ENCODE results near the gene HHAT. TPM values are rescaled to one million over a fixed set of nuclear protein-coding genes. Genes with fewer than 3 reads are reported as not detected.
A peak's percentile ranks its signal among the peaks of the same experiment; 100 is the strongest.

HHAT gene
- total and polyA plus RNA-seq, 4 experiments from 2014 or later, result 4.3 to 6.8 (median 5.8) TPM

- H3K36me3 ChIP-seq (ENCODE audit: insufficient read depth, low read length), result no peaks in the 10 kb centered on the region
- intact Hi-C loops (cut with micrococcal nuclease), result loop anchor here (2.0 to 5.0 kb wide), 2 partner anchors 33 to 929 kb away; partner anchors contain the start of gene RCOR3
- POLR2A ChIA-PET (ENCODE audit: partially characterized antibody), result interaction anchor here (0.7 to 3.1 kb wide), 3 partner anchors 11 to 46 kb away, joined by 4 to 33 read pairs (median 5); no protein-coding TSS in a partner anchor
- no peaks in the 10 kb centered on the region for H3K9me3 ChIP-seq (ENCODE audit: control insufficient read depth in 1 of 2, low read length in 2 of 2)
- Mint-ChIP-seq H3K27ac (peak overlapping the region; percentile 83 to 93 (median 90)), H3K4me1 (peaks cover 30 to 49% (median 40%) of the 10 kb centered on the region in 4 donors), H3K36me3 (peaks cover 4 to 5% of the 10 kb centered on the region in 2 donors), H3K4me3 (peak overlapping the region; percentile 90 to 99 (median 97)), H3K9me3 (peaks cover 0 to 9% (median 6%) of the 10 kb centered on the region in 8 donors), H3K27me3 (peaks cover 0 to 4% of the 10 kb centered on the region in 2 donors)
- peak overlapping the region; percentile 73 for H3K27ac ChIP-seq (ENCODE audit: low read depth, low read length)
- no peaks in the 10 kb centered on the region for H3K27me3 ChIP-seq (ENCODE audit: insufficient read depth, low read length)
- CTCF ChIA-PET (ENCODE audit: partially characterized antibody), result interaction anchor here (1.0 kb wide), 1 partner anchor 33 kb away, joined by 3 read pairs; no protein-coding TSS in a partner anchor
- no peak for DNase-seq
- peaks cover 46% of the 10 kb centered on the region for H3K4me1 ChIP-seq (ENCODE audit: insufficient read depth, low read length)
- H3K4me3 ChIP-seq (ENCODE audit: low read length in 2 of 2), result peak overlapping the region; percentile 50 to 75
Observed at GRCh38 chr1:210328032-210328745, 513 bp upstream of the HHAT start.

GRCh38 chr1:210330279-210330866, 1.7 kb downstream of the HHAT start:
- Mint-ChIP-seq H3K4me3 (peak overlapping the region; percentile 1 to 99 (median 96)), H3K36me3 (peaks cover 1 to 5% of the 10 kb centered on the region in 2 donors), H3K4me1 (peaks cover 30 to 52% (median 42%) of the 10 kb centered on the region in 4 donors), H3K9me3 (peaks cover 0 to 4% (median 2%) of the 10 kb centered on the region in 8 donors), H3K27me3 (peaks cover 0 to under 1% of the 10 kb centered on the region in 2 donors), H3K27ac (peak overlapping the region; percentile 67 to 98 (median 82))
- Histone ChIP-seq H3K9me3 (ENCODE audit: control insufficient read depth in 1 of 2, low read length in 2 of 2) (no peaks in the 10 kb centered on the region), H3K27me3 (ENCODE audit: insufficient read depth, low read length) (no peaks in the 10 kb centered on the region), H3K27ac (ENCODE audit: low read depth, low read length) (no peak overlapping the region), H3K4me1 (ENCODE audit: insufficient read depth, low read length) (peaks cover 53% of the 10 kb centered on the region), H3K36me3 (ENCODE audit: insufficient read depth, low read length) (no peaks in the 10 kb centered on the region), H3K4me3 (ENCODE audit: low read length in 2 of 2) (no peak overlapping the region)
- POLR2A ChIA-PET (ENCODE audit: partially characterized antibody), result interaction anchor here (0.9 to 3.1 kb wide), 3 partner anchors 10 to 44 kb away, joined by 3 to 33 read pairs (median 5); no protein-coding TSS in a partner anchor
- CTCF ChIA-PET (ENCODE audit: partially characterized antibody), result interaction anchor here (0.8 to 1.9 kb wide), 6 partner anchors 10 to 70 kb away, joined by 3 to 8 read pairs (median 3); no protein-coding TSS in a partner anchor
- intact Hi-C loops (cut with micrococcal nuclease), result loop anchor here (5.0 kb wide), 1 partner anchor 117 kb away; no protein-coding TSS in a partner anchor
- DNase-seq, result no peak

- CTCF ChIA-PET (ENCODE audit: partially characterized antibody), result interaction anchor here (0.9 to 2.5 kb wide), 6 partner anchors 21 to 505 kb away, joined by 3 to 17 read pairs (median 5); partner anchors contain the start of gene UTP25
- H3K27me3 Mint-ChIP-seq, result no peaks in the 10 kb centered on the region
- no peak overlapping the region for H3K4me3 ChIP-seq (ENCODE audit: low read length in 2 of 2)
- H3K9me3 ChIP-seq (ENCODE audit: control insufficient read depth in 1 of 2, low read length in 2 of 2), result no peaks in the 10 kb centered on the region
- H3K4me1 Mint-ChIP-seq, result peaks cover 32 to 52% (median 42%) of the 10 kb centered on the region in 4 donors
- H3K27ac Mint-ChIP-seq, result peak overlapping the region; percentile 74 to 97 (median 81)
- H3K27me3 ChIP-seq (ENCODE audit: insufficient read depth, low read length), result no peaks in the 10 kb centered on the region
- intact Hi-C loops (cut with micrococcal nuclease), result loop anchor here (5.0 kb wide), 1 partner anchor 115 kb away; no protein-coding TSS in a partner anchor
- peaks cover 0 to 5% of the 10 kb centered on the region in 2 donors for H3K36me3 Mint-ChIP-seq
- DNase-seq, result peak; percentile 55 to 73 (median 70)
- POLR2A ChIA-PET (ENCODE audit: partially characterized antibody), result interaction anchor here (0.9 to 2.6 kb wide), 6 partner anchors 10 to 42 kb away, joined by 3 to 22 read pairs (median 5); no protein-coding TSS in a partner anchor
- no peaks in the 10 kb centered on the region for H3K36me3 ChIP-seq (ENCODE audit: insufficient read depth, low read length)
- peaks cover 53% of the 10 kb centered on the region for H3K4me1 ChIP-seq (ENCODE audit: insufficient read depth, low read length)
- peak overlapping the region; percentile 64 for H3K27ac ChIP-seq (ENCODE audit: low read depth, low read length)
- H3K9me3 Mint-ChIP-seq, result no peaks in the 10 kb centered on the region
- peak overlapping the region; percentile 5 to 67 (median 38) for H3K4me3 Mint-ChIP-seq
Observed at GRCh38 chr1:210332233-210332632, 3.5 kb downstream of the HHAT start.

- Mint-ChIP-seq H3K27me3 (no peaks in the 10 kb centered on the region), H3K4me1 (peaks cover 31 to 50% (median 41%) of the 10 kb centered on the region in 4 donors), H3K27ac (peak overlapping the region; percentile 74 to 97 (median 81)), H3K9me3 (no peaks in the 10 kb centered on the region), H3K36me3 (peaks cover 0 to 5% of the 10 kb centered on the region in 2 donors), H3K4me3 (peak overlapping the region; percentile 10 to 67 (median 36))
- intact Hi-C loops (cut with micrococcal nuclease), result loop anchor here (5.0 kb wide), 1 partner anchor 114 kb away; no protein-coding TSS in a partner anchor
- peak; percentile 71 to 85 (median 80) for DNase-seq
- Histone ChIP-seq H3K36me3 (ENCODE audit: insufficient read depth, low read length) (no peaks in the 10 kb centered on the region), H3K9me3 (ENCODE audit: control insufficient read depth in 1 of 2, low read length in 2 of 2) (no peaks in the 10 kb centered on the region), H3K27me3 (ENCODE audit: insufficient read depth, low read length) (no peaks in the 10 kb centered on the region), H3K27ac (ENCODE audit: low read depth, low read length) (peak overlapping the region; percentile 64), H3K4me3 (ENCODE audit: low read length in 2 of 2) (no peak overlapping the region), H3K4me1 (ENCODE audit: insufficient read depth, low read length) (peaks cover 49% of the 10 kb centered on the region)
- CTCF ChIA-PET (ENCODE audit: partially characterized antibody), result interaction anchor here (0.6 to 2.5 kb wide), 11 partner anchors 9 to 510 kb away, joined by 3 to 17 read pairs (median 3); partner anchors contain the start of gene UTP25
- POLR2A ChIA-PET (ENCODE audit: partially characterized antibody), result interaction anchor here (0.9 to 2.6 kb wide), 7 partner anchors 9 to 69 kb away, joined by 3 to 22 read pairs (median 4); no protein-coding TSS in a partner anchor
Observed at GRCh38 chr1:210332719-210333398, 4.2 kb downstream of the HHAT start.

- no peak overlapping the region for H3K4me3 ChIP-seq (ENCODE audit: low read length in 2 of 2)
- Mint-ChIP-seq H3K4me3 (no peak overlapping the region), H3K27me3 (no peaks in the 10 kb centered on the region), H3K27ac (no peak overlapping the region), H3K36me3 (no peaks in the 10 kb centered on the region), H3K9me3 (no peaks in the 10 kb centered on the region), H3K4me1 (peaks cover 20 to 32% (median 25%) of the 10 kb centered on the region in 4 donors)
- H3K27ac ChIP-seq (ENCODE audit: low read depth, low read length), result no peak overlapping the region
- DNase-seq, result no peak
- H3K36me3 ChIP-seq (ENCODE audit: insufficient read depth, low read length), result no peaks in the 10 kb centered on the region
- ChIA-PET POLR2A (ENCODE audit: partially characterized antibody) (interaction anchor here (2.6 kb wide), 1 partner anchor 7 kb away, joined by 22 read pairs; no protein-coding TSS in a partner anchor), CTCF (ENCODE audit: partially characterized antibody) (no interaction called here)
- intact Hi-C loops (cut with micrococcal nuclease), result no loop called here
- no peaks in the 10 kb centered on the region for H3K27me3 ChIP-seq (ENCODE audit: insufficient read depth, low read length)
- no peaks in the 10 kb centered on the region for H3K9me3 ChIP-seq (ENCODE audit: control insufficient read depth in 1 of 2, low read length in 2 of 2)
- H3K4me1 ChIP-seq (ENCODE audit: insufficient read depth, low read length), result peaks cover 34% of the 10 kb centered on the region
Observed at GRCh38 chr1:210335001-210335400, 6.3 kb downstream of the HHAT start.

- no peak overlapping the region for H3K27ac Mint-ChIP-seq
- Histone ChIP-seq H3K4me1 (ENCODE audit: insufficient read depth, low read length) (peaks cover 40% of the 10 kb centered on the region), H3K36me3 (ENCODE audit: insufficient read depth, low read length) (no peaks in the 10 kb centered on the region), H3K27ac (ENCODE audit: low read depth, low read length) (no peak overlapping the region), H3K27me3 (ENCODE audit: insufficient read depth, low read length) (no peaks in the 10 kb centered on the region), H3K9me3 (ENCODE audit: control insufficient read depth in 1 of 2, low read length in 2 of 2) (no peaks in the 10 kb centered on the region), H3K4me3 (ENCODE audit: low read length in 2 of 2) (no peak overlapping the region)
- DNase-seq, result no peak
- peaks cover 20 to 28% (median 26%) of the 10 kb centered on the region in 4 donors for H3K4me1 Mint-ChIP-seq
- H3K36me3 Mint-ChIP-seq, result no peaks in the 10 kb centered on the region
- H3K4me3 Mint-ChIP-seq, result no peak overlapping the region
- POLR2A ChIA-PET (ENCODE audit: partially characterized antibody), result no interaction called here
- intact Hi-C loops (cut with micrococcal nuclease), result no loop called here
- no peaks in the 10 kb centered on the region for H3K9me3 Mint-ChIP-seq
- CTCF ChIA-PET (ENCODE audit: partially characterized antibody), result interaction anchor here (1.0 to 1.3 kb wide), 2 partner anchors 38 to 64 kb away, joined by 3 read pairs; no protein-coding TSS in a partner anchor
- no peaks in the 10 kb centered on the region for H3K27me3 Mint-ChIP-seq
Observed at GRCh38 chr1:210336362-210336761, 7.7 kb downstream of the HHAT start.

All from CD4-positive, alpha-beta memory T cell (primary cell).